K562 (cell line): ENCODE results near the gene IDUA. TPM values are rescaled to one million over a fixed set of nuclear protein-coding genes. Genes with fewer than 3 reads are reported as not detected.

Experiments used
- ATF2 ChIP-seq: sonication (generic); formaldehyde crosslinking; IDR thresholded peaks from 2 replicates; pipeline ENCODE4 v1.8.1; 2022; ENCODE audit warnings: missing genetic modification reagents
- BCL6 ChIP-seq: fragments of 250-450 bp; sonication (Bioruptor Pico); IDR thresholded peaks from 2 replicates; pipeline ENCODE4 v1.4.0; 2020
- BRF1 ChIP-seq: IDR thresholded peaks from 3 replicates; pipeline ENCODE4 v1.6.1; 2011; ENCODE audit warnings: borderline replicate concordance, mild to moderate bottlenecking; ENCODE audit not compliant: insufficient read length; ENCODE audit errors: extremely low read depth
- CBFA2T3 ChIP-seq: fragments of 450-650 bp; IDR thresholded peaks from 2 replicates; pipeline ENCODE4 v1.6.1; 2017
- CBFB ChIP-seq: sonication (generic); formaldehyde crosslinking; IDR thresholded peaks from 2 replicates; pipeline ENCODE4 v1.4.0; 2020; ENCODE audit warnings: mild to moderate bottlenecking, missing genetic modification reagents
- CEBPG ChIP-seq, 3 experiments: fragments of 200-800 bp in 1 of 3; sonication (Bioruptor generic) in 1 of 3; sonication (generic) in 1 of 3; formaldehyde crosslinking in 1 of 3; IDR thresholded peaks in 2 of 3; conservative IDR thresholded peaks in 1 of 3; 2 replicates each; pipeline versions ENCODE4 v1.6.1 to v1.8.0; 2016 to 2022; ENCODE audit warnings: missing compliant biosample characterization in 2 of 3, missing genetic modification characterization in 2 of 3, mild to moderate bottlenecking in 1 of 3, missing genetic modification reagents in 1 of 3
- CXXC5 ChIP-seq: fragments of 250-450 bp; sonication (Bioruptor Pico); IDR thresholded peaks from 2 replicates; pipeline ENCODE4 v1.8.0; 2022; ENCODE audit warnings: inconsistent platforms, mild to moderate bottlenecking, moderate library complexity
- ESRRB ChIP-seq: fragments of 250-450 bp; sonication (Bioruptor Pico); IDR thresholded peaks from 2 replicates; pipeline ENCODE4 v1.5.0; 2020; ENCODE audit warnings: mild to moderate bottlenecking, moderate library complexity, borderline replicate concordance
- GABPB2 ChIP-seq: fragments of 250-450 bp; sonication (Bioruptor Pico); conservative IDR thresholded peaks from 2 replicates; pipeline ENCODE4 v1.5.1; 2021; ENCODE audit warnings: mild to moderate bottlenecking
- MCM5 ChIP-seq: fragments of 450-650 bp; IDR thresholded peaks from 2 replicates; pipeline ENCODE4 v1.6.1; 2016; ENCODE audit warnings: low read depth
- NFIX ChIP-seq: fragments of 250-450 bp; sonication (Bioruptor Pico); IDR thresholded peaks from 2 replicates; pipeline ENCODE4 v1.4.0; 2020; ENCODE audit warnings: low read depth, mild to moderate bottlenecking, moderate library complexity
- SP2 ChIP-seq: IDR thresholded peaks from 2 replicates; pipeline ENCODE4 v1.6.1; 2011; ENCODE audit warnings: mild to moderate bottlenecking, low read depth, low read length, moderate library complexity; ENCODE audit not compliant: poor library complexity, severe bottlenecking; ENCODE audit errors: extremely low read depth
- SRSF1 ChIP-seq: fragments of 200-400 bp; formaldehyde crosslinking; IDR thresholded peaks from 2 replicates; pipeline ENCODE4 v1.6.1; 2017; ENCODE audit warnings: mild to moderate bottlenecking, low read depth, low read length, moderate library complexity
- SRSF9 ChIP-seq: fragments of 200-400 bp; formaldehyde crosslinking; IDR thresholded peaks from 2 replicates; pipeline ENCODE4 v1.6.1; 2017; ENCODE audit warnings: low read depth, low read length, borderline replicate concordance
- ZNF280B ChIP-seq: fragments of 250-450 bp; sonication (Bioruptor Pico); IDR thresholded peaks from 2 replicates; pipeline ENCODE4 v1.5.1; 2021; ENCODE audit warnings: mild to moderate bottlenecking
- ZNF764 ChIP-seq: fragments of 250-450 bp; sonication (Bioruptor Pico); IDR thresholded peaks from 2 replicates; pipeline ENCODE4 v1.4.0; 2020; ENCODE audit warnings: low read depth, mild to moderate bottlenecking, moderate library complexity
- polyA plus RNA-seq, 8 experiments: library from polyadenylated mRNA; depleted of rRNA in 4 of 8; stranded (reverse) in 5 of 8; unstranded in 3 of 8; fragments of >200 nt; fragmentation: Nextera tagmentation in 2 of 8; fragmentation: Illumina TruSeq in 1 of 8; extraction: Ambion mirVana in 2 of 8; extraction: Trizol in 1 of 8; gene quantifications; 2 replicates each; pipeline versions ENCODE4 v1.2.1 to v1.2.3, GENCODE V29; 2011 to 2014; ENCODE audit warnings: inconsistent platforms in 1 of 8, missing spikeins in 1 of 8
- total RNA-seq, 7 experiments: library from RNA; depleted of rRNA in 6 of 7; stranded (reverse); fragments of >200 nt in 6 of 7; fragmentation: Illumina TruSeq in 2 of 7; extraction: Trizol in 2 of 7; gene quantifications; 2 replicates each; pipeline versions ENCODE4 v1.2.1 to v1.2.3, GENCODE V29; 2011 to 2021; ENCODE audit warnings: low replicate concordance in 1 of 7
- TF ChIP-seq, protein P1 (sequence below): fragments of 250-450 bp; sonication (Bioruptor Pico); IDR thresholded peaks from 2 replicates; pipeline ENCODE4 v1.5.0; 2020; ENCODE audit warnings: mild to moderate bottlenecking, borderline replicate concordance
- TF ChIP-seq, protein P2 (sequence below), 2 experiments: fragments of 150-350 bp in 1 of 2; IDR thresholded peaks; 2 replicates each; pipeline ENCODE4 v1.6.1; 2012 to 2016; ENCODE audit warnings: low read depth in 2 of 2, low read length in 2 of 2, mild to moderate bottlenecking in 1 of 2, moderate library complexity in 1 of 2

IDUA gene
- total and polyA plus RNA-seq, 9 of the 15 experiments (the other 6 are each of a cell fraction or from before 2014, with no cell fraction given) = 0.04 to 16.1 (median 1.2) TPM

DNA sequence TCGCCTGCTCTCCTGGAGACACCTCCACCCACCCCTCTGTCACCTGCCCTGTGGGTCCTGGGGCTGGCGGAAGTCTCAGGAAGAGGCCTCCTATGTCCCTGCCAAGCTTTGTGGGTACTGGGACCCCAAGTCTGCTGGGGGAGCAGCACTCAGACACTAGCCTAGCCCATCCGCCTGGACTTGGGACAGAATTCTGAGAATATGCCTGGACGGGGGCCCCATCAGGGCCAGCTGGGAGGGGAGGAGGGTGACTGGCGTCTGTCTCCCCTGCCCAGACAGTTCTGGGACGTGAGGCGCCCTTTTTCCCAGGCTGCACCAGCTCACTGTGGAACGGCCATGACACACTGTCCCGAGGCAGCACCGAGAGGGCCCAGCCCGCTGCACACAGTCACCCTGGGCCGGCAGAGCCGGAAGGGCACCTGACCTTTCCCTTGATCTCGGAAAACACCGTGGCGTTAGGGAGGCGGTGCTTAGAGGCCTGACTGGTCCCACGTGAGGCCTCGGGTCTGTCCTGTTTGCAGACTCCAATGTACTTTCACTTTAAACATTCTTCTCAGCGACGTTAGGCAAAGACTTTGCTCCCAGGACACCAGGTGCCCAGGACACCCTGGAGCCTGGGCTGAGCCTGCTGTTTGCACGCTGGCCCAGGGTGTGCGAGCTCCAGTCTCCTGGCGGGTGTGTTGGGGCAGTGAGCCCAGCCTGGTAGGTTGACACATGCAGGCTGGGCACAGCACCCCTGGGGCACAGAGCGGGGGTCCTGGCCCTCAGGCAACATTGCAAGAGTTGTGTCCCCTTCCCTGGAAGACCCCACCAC, 5.7 kb downstream of the IDUA start (continued):
- TF ChIP-seq, protein P1, sequence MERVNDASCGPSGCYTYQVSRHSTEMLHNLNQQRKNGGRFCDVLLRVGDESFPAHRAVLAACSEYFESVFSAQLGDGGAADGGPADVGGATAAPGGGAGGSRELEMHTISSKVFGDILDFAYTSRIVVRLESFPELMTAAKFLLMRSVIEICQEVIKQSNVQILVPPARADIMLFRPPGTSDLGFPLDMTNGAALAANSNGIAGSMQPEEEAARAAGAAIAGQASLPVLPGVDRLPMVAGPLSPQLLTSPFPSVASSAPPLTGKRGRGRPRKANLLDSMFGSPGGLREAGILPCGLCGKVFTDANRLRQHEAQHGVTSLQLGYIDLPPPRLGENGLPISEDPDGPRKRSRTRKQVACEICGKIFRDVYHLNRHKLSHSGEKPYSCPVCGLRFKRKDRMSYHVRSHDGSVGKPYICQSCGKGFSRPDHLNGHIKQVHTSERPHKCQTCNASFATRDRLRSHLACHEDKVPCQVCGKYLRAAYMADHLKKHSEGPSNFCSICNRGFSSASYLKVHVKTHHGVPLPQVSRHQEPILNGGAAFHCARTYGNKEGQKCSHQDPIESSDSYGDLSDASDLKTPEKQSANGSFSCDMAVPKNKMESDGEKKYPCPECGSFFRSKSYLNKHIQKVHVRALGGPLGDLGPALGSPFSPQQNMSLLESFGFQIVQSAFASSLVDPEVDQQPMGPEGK = no peak
- TF ChIP-seq ZNF280B (CRISPR knock-in tag) (no peak), BCL6 (CRISPR knock-in tag) (no peak), SRSF9 (no peak), SP2 (no peak), NFIX (CRISPR knock-in tag) (no peak), ATF2 (no peak), CBFA2T3 (peak; percentile 43; the same call in 1 of the 2 replicates), ESRRB (CRISPR knock-in tag) (no peak), MCM5 (no peak), CBFB (CRISPR knock-in tag) (no peak), CEBPG (CRISPR knock-in tag; IDR thresholded peaks at IDR 0.05) (no peak), CEBPG (tag; conservative IDR thresholded peaks at IDR 0.05 in 1 of 2, IDR thresholded peaks at IDR 0.05 in 1 of 2) (no peak), ZNF764 (CRISPR knock-in tag) (no peak), GABPB2 (CRISPR knock-in tag) (no peak), BRF1 (no peak), SRSF1 (no peak), CXXC5 (CRISPR knock-in tag) (peak; percentile 77)
- TF ChIP-seq, protein P2, sequence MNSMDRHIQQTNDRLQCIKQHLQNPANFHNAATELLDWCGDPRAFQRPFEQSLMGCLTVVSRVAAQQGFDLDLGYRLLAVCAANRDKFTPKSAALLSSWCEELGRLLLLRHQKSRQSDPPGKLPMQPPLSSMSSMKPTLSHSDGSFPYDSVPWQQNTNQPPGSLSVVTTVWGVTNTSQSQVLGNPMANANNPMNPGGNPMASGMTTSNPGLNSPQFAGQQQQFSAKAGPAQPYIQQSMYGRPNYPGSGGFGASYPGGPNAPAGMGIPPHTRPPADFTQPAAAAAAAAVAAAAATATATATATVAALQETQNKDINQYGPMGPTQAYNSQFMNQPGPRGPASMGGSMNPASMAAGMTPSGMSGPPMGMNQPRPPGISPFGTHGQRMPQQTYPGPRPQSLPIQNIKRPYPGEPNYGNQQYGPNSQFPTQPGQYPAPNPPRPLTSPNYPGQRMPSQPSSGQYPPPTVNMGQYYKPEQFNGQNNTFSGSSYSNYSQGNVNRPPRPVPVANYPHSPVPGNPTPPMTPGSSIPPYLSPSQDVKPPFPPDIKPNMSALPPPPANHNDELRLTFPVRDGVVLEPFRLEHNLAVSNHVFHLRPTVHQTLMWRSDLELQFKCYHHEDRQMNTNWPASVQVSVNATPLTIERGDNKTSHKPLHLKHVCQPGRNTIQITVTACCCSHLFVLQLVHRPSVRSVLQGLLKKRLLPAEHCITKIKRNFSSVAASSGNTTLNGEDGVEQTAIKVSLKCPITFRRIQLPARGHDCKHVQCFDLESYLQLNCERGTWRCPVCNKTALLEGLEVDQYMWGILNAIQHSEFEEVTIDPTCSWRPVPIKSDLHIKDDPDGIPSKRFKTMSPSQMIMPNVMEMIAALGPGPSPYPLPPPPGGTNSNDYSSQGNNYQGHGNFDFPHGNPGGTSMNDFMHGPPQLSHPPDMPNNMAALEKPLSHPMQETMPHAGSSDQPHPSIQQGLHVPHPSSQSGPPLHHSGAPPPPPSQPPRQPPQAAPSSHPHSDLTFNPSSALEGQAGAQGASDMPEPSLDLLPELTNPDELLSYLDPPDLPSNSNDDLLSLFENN (IDR thresholded peaks at IDR 0.05; ENCODE audit: low read depth in 2 of 2, low read length in 2 of 2) = 0 out of 4 replicates have a peak, but pooled peaks of 1 of the 2 experiments have one; percentile 26
